HG03457 (cell line): ENCODE results near the gene NUDT1.
"Not testable (repeated sequence)": the region's sequence is repeated elsewhere in the genome, so short reads cannot be mapped to it uniquely, and the experiment has no call there.

ENCODE experiments used
- ATAC-seq: cut with Tn5 transposase; IDR thresholded peaks from one replicate; pipeline ENCODE4 v1.9.1; 2021; ENCODE audit warnings: moderate number of reproducible peaks; ENCODE audit not compliant: unreplicated experiment

NUDT1 gene

DNA sequence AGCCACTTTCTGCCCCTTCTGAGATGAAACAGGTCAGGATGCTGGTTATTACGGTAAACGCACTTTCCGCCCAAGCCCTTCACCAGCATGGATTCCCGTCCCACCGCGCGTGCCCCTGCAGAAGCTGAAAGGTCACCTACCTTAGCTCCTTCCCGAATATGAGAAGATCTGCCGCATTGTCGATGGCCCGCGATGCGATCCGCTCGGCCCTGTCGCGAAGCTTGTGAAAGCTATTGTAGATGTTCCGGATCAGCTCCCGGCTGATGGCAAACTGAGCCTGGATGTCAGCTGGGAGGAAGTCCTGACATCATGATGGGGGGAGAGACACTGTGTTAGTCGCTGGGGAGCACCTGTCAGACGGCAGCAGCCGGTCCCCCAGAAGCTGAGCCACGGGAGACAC, 22.1 kb downstream of the NUDT1 start:
- ATAC-seq, result no peak

DNA sequence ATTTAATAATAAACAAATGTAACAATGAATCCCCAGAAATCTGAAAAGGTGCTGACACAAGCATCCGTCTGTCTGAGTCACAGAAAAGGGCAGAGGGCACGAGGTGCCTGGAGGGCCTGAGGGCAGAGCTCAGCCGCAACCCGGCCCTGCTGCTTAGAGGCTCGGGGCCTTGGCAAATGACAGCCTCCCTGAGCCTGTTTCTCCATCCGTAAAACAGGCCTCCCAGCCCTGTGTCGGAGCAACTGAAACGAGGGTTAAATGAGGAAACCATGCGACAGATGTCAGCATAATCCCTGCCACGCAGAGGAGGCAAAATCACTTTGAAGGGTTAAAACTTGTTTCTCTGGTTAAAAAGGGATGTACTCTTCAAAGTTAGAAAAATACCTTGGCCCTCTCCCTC, 24.9 kb downstream of the NUDT1 start:
- no peak for ATAC-seq

DNA sequence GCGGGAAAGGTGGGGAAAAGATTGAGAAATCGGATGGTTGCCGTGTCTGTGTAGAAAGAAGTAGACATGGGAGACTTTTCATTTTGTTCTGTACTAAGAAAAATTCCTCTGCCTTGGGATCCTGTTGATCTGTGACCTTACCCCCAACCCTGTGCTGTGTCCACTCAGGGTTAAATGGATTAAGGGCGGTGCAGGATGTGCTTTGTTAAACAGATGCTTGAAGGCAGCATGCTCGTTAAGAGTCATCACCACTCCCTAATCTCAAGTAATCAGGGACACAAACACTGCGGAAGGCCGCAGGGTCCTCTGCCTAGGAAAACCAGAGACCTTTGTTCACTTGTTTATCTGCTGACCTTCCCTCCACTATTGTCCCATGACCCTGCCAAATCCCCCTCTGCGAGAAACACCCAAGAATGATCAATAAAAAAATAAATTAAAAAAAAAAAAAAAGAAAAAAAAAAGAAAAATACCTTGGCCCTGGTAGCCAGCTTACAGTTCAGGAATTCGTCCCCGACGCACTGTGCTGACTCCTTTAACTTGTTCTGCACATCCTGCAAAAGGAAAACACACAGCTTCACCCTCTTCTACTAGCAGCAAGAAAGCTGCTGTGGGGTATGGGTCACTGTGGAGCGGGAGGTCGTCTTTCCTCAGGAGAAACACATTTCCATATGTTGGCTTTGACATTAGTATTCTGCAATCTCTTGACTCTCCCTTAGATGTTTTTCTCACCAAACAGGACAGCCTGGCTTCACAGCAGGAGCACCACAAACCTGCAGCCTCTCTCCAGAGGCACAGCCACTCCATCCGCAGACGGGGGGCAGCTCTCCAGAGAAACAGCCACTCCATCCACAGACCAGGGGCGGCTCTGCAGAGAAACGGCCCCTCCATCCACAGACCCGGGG, 27.3 kb downstream of the NUDT1 start:
- ATAC-seq, result not testable (repeated sequence)

DNA sequence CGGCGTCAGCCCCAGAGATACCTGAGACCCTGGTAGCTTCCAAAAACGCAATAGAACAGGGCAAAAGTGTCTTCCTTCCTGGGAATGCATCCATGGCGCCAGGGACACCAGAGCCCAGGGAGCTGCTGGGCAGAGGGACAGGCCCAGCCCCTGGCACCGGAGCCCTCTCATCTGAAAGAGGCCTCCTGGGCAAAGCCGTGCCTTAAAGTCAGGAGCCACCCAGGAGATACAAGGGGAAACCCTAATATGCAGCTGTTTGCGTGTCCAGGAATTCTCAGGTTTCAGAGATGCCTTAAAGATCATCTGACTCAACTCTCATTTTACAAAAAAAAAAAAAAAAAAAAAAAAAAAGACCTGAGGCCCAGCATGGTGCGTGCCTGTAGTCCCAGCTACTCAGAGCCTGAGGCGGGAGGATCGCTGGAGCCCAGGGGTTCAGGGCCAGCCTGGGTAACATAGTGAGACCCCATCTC, 28.0 kb downstream of the NUDT1 start:
- ATAC-seq, result no peak

DNA sequence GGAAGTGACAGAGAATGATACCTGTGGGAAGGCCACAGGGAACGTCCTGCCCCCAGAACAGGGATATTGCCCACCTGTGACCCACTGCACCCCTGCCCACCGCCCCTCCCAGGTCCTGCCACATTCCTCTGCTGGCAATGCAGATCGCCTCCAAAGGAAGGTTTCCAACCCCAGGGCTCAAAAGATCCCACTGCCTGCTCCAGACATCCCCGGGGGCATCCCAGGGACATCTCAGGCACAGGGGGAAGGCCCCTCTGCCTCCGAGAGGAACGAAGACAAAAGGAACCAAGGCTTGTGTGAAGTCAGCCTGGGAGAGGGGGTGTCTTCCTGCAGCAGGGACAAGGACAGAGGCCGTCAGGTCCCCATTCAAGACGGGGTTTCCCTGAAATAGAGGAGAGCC, 28.5 kb downstream of the NUDT1 start:
- no peak for ATAC-seq

DNA sequence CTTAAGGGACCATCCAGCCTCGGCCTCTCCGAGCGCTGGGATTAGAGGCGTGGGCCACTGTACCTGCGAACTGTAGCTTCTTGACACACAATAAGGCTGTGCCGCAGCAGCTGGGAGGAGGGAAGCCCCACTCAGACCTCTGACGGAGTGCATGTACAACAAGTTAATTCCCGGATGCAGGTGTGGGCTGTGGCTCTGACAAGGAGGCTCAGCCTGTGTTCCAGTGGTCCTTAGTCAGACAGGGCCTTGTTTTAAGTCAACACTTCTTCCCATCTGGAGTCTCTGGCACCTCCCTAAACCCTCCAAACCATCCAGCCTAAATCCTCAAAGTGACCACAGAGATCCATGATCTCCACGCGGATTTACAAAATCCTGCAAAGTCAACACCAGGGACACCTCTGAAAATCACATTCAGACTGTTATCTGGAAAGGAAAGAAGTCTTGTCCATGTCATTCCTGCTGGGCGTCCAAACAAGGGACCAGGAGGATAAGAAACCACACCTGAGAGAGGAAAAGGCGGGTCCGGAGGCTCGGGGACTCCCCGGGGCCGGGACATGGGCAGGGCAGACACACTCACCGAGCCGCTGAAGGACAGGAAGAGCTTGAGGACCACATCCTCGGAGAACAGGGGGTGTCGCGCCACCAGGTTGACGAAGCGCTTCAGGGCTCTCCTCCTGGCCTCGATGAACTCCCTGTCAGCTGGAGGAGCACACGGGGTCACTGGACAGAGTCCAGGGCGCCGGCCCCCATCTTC, 29.4 kb downstream of the NUDT1 start:
- no peak for ATAC-seq

DNA sequence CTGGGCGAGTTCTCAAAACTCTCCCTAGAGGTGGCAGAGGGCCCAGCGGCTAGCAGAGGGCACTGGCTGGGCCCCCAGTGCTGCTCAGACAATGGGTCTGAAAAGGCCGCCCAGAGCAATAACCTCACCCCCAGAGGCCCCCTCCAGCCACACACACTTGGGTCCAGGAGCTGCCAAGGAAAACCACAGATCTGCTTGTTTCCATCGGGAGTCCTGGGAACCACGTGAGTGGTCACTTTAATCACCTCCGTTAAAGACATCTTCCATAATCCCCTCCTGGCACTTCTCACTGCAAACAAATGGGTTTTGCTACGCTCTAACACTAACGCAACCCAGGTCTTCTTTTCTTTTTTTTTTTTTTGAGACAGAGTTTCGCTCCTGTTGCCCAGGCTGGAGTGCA, 30.0 kb downstream of the NUDT1 start:
- ATAC-seq, result no peak

DNA sequence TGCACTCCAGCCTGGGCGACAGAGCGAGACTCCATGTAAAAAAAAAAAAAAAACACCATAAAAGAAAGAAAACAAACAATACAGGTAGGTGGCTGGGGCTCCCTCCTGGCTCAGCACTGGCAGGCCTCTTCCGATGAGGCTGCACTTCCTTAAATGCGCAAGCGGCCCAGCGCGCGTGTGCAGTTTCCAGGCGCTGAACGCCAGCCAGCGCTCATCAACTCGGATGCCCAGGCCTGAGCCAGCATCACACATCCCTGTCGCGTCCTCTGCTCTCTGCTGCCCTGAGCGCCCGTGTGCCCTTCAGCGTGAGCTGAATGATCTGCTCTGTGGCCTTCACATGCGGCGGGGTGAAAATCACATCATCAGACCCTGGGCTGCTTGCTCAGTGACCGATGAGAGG, 31.8 kb downstream of the NUDT1 start:
- no peak for ATAC-seq

DNA sequence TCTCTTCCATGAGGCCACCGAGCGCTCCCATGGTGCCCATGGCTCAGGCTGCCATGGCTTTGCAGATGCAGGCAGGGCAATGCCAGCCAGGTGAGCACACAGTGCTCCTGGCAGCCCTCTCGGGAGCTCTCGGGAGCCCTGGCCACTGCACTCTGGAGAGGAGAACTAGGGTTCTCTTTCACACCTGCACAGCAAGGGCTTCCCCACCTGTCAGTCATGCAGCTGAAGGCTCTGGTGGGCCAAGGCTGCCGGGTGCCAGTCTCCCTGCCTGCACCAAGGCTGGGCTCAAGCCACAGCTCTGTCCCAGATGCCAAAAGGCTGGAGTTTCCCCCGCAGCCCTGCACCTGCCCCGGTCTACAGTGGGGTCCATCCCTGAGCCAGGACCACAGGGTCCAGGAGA, 32.6 kb downstream of the NUDT1 start:
- ATAC-seq, result no peak

DNA sequence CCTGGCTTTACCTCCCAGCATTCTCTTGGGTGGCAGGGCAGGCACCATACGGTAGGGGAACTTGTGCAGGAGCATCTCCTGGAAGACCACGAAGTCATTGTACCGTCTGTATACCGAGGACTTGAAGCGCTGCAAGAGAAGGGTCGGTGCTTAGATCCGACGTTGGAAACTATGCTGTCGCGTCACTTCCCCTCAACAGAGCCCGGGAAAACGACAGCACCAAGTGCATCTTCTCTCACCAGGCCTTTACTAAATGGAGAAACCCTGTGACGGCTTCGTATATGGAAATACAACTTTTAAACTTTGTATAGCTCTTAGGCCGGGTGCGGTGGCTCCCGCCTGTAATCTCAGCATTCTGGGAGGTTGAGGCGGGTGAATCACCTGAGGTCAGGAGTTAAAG, 33.1 kb downstream of the NUDT1 start:
- no peak for ATAC-seq

DNA sequence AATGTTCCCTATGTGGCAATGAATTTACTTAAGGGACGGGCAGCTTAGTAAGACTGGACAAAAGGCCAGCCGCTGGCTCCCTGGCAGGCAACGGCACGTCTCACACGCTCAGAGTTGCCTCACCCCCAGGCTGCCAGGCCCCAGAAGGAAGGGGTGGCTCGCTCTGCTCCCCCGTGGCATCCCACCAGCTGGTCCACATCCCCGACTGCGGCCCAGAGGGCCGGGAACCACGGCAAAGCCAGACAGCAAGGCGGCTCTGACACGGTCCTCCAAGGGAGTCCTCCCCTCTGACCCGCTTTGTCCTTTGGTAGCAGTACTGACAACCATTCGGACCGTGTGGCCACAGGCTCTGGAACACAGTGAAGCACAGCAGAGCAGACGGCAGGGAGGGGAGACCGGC, 34.1 kb downstream of the NUDT1 start:
- ATAC-seq, result no peak

DNA sequence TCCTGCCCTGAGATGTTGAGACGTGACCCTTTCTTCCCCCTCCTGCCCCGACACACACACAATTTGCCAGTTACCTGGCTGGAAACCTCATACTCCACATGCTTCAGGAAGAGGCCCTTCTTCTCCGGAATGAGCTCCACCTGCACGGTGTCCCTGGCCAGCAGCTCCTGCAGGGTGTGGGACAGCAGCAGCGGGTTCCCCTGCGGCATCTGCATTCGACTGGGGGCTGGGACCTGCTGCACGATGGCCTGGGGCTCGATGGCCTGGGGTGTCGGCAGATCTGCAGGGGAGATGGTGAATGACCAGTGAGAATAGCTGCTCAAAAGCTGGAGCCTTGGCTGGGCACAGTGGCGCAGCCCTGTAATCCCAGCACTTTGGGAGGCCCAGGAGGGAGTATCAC, 36.0 kb downstream of the NUDT1 start:
- ATAC-seq, result no peak

DNA sequence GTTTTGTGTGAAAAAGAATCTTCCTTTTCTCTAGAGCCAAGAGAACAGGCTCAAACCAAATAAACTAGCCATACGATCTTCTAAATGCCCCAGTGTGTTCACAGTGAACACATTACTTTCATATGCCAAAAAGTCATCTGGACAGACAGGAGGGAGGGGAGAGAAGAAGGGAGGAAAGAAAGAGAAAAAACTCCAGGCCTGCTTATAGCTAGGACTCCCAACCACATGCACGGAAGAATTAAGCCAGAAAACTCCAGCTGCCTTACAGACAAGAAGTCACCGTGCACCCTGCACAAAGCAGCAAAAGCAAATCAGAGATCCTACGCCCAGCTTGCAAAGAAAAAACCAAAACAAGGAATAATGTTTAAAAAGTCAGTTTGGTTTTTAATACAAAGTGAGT, 37.9 kb downstream of the NUDT1 start:
- no peak for ATAC-seq

DNA sequence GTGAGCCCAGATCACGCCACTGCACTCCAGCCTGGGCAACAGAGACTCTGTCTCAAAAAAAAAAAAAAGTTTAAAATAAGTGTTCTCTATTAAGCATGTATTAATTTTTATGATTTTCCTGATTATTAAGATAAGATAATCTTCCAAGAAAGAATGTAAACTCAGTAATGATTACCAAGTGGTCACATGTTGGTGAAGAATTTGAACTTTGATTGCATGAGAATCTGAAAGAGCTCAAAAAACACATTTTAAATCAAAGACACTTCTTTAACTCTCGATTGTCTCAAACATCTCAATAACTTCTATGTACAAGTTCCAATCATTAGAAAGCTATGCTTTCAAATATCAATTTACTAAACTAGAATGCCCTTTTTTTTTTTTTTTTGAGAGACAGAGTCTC, 38.4 kb downstream of the NUDT1 start:
- ATAC-seq, result no peak

DNA sequence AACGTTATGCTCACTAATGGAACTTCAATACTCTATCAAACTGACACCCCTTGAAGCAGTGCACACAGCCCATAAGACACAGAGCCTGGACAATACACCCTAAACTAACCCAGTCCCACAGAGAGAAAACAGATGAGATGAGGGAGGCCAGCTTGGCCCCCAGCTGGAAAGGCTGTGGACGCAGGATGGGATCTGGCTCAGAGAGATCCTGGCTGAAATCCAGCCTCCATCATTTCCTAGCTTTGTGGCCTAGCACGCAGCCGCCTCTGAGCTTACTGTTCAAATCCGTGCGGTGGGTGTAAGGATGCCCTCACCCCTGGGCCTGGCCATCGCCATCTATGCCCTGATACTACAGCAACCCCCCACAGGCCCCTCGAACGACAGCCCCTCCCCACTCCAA, 39.5 kb downstream of the NUDT1 start:
- ATAC-seq, result no peak

DNA sequence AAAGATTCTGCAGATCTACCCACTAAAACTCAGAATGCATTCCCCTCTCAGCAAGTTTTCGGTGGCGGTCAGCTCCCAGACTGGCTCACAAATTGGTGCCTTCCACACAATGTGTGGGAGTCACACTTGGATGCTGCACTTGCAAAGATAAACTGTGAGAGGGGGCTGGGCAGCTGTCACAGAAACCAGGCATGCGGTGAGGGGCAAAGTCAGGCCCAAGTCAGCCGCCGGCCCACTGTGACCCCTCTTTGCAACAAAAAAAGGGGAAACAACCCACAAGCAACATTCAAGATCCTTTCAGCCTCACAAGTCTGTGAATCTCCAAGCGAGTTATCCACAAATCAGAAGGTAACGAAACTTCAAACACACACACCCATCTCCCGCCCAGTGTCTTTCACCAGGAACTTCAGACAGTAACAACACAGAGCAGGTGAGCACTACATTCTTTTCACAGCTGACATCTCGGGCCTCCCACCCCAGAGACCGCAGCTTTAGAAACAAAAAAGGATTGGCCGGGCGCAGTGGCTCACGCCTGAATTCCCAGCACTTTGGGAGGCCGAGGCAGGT, 40.2 kb downstream of the NUDT1 start:
- ATAC-seq, result no peak

DNA sequence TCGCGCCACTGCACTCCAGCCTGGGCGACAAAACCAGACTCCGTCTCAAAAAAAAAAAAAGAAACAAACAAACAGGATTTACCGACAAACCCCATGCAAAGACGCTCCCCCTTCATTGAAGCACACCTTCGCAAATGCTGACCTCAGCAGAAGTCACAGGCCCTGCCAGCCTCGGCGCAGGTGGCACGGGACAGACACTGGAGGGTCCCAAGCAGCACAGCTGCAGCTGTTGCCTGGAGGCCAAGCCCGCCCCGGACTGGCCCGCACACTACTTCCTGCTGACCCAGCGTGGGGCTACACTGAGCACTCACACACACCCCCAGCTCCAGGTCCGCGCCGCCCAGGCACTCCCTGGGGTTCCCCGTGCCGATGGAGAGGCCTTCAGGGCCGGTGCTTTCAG, 41.0 kb downstream of the NUDT1 start:
- no peak for ATAC-seq

DNA sequence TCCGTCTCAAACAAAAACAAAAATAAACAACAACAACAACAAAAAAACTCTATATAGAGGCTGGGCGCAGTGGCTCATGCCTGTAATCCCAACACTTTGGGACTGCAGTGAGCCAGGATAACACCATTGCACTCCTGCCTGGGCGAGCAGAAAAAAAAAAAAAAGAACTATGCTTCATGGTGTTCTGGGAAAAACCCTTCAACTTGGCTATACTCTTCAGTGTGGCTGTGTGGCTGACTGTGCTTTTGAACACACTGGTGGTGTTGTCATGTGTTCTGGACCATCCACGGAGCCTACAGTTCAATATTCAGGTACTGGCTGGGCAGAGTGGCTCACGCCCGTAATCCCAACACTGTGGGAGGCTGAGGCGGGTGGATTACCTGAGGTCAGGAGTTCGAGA, 45.7 kb downstream of the NUDT1 start:
- ATAC-seq, result no peak

DNA sequence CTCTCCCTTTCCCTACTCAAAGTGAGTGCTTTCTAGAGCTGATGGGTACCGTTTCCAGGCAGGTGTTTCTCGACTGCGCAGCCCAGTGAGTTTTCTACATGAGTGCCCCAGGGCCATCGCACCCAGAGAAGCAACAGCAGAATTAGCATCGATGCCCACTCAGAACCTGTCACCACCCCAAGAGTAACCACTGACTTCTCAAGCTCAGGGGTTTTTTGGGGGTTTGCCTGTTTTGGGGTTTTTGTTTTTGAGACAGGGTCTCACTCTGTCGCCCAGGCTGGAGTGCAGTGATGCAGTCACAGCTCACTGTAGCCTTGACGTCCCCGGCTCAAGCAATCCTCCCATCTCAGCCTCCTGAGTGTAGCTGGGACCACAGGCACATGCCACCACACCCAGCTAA, 46.5 kb downstream of the NUDT1 start:
- no peak for ATAC-seq

DNA sequence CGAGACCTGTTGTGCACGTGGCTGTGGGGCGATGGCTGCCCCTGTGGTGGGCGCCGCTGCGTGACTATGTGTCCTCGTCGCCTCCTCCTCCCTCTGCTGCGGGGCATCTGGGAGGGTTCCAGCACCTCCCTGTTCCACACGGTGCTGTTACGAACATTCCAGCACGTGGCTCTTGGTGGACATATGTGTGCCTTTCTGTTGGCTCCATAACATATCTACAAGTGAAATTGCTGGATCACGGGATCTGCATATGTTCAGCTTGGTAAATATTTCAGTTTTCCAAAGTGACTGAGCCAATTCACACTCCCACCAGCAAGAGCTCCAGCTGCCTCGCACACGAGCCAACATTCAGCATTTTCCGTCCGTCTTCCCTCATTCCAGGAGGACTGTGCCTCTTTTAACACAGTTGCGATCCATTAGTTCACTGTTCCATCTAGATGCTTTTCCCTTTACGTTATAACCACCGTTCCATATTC, 47.1 kb downstream of the NUDT1 start:
- no peak for ATAC-seq

DNA sequence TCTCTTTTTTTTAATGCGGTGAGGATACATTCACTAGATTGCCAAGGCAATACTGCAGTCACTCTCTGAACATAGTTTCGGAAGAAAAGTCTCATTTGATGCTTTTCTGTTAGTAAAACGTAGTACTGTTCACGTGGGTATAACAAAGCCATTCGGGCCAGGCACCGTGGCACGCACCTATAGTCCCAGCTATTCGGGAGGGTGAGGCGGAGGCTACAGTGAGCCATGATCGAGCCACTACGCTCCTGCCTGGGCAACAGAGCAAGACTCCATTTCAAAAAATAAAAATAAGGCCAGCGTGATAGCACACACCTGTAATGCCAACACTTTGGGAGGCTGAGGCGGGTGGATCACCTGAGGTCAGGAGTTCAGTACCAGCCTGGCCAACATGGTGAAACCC, 47.6 kb downstream of the NUDT1 start:
- no peak for ATAC-seq

DNA sequence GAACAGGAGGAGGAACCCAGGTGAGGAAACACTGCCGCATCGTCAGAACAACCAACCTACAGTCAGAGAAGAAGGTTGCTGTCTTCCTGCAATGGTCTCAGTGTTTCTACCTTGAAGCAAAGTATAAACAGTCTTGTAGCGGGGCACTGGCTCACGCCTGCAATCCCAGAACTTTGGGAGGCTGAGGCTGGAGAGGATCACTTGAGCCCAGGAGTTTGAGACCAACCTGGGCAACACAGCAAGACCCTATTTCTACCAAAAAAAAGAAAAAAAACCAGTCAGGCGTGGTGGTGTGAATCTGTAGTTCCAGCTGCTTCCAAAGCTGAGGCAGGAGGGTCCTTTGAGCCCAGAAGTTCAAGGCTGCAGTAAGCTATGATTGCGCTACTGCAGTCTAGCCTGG, 48.9 kb downstream of the NUDT1 start:
- no peak for ATAC-seq
